SKM-1 (cell line): Measurements from ENCODE around the gene TMEM163.

Experiments
- DNase-seq: peaks from one replicate; lab custom pipeline; 2025; ENCODE audit not compliant: unreplicated experiment; lab: John Stamatoyannopoulos, UW

TMEM163 gene

GRCh38 chr2:134461511-134461910 is 257.3 kb downstream of the TMEM163 start:
- DNase-seq = no peak

DNA sequence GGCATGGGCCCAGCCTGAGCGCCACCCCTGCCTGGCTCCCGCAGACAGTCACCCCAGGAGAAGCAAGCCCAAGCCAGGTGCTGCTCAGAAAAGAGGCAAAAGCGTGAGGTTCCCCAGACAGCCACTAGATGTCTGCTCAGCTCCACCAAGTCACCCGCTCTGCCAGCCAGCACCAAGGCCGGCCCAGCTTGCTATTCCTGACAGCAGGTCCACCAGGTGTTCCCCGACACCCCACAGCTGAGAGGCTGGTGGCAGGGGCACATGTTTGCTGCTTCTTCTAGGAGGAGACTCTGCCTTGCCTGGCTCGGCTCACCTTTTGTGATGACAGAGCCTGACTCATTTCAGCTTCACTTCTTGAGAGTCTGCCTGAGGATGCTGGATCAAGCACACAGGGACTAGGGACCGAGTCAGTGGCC is 258.2 kb downstream of the TMEM163 start:
- peak; percentile 31 for DNase-seq

GRCh38 chr2:134459706-134460406 is 258.9 kb downstream of the TMEM163 start:
- DNase-seq = no peak

- DNase-seq = no peak
Observed at GRCh38 chr2:134458950-134459349, 259.9 kb downstream of the TMEM163 start.

GRCh38 chr2:134458473-134458853 is 260.3 kb downstream of the TMEM163 start:
- DNase-seq = no peak

GRCh38 chr2:134457765-134458472 is 260.9 kb downstream of the TMEM163 start:
- no peak for DNase-seq

DNA sequence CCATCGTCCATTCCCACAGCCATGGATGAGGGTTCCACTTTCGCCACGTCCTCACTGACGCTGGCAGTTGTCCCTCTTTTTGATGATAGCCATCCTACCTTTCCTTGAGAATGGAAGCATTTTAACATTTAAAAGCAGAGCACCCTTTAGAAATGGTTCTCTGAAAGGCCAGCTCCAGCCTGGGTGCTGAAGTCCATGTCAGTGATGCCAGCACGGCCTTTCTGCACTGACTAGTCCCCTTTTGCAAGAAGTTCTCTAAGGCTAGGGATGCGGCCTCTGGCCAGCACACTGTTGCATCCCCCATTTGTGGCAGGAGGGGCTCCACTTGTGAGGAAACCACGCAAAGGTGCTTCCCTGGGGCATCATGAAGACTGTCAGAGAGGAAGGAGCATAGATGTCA is 261.4 kb downstream of the TMEM163 start:
- no peak for DNase-seq

GRCh38 chr2:134455426-134455825 is 263.4 kb downstream of the TMEM163 start:
- no peak for DNase-seq

DNA sequence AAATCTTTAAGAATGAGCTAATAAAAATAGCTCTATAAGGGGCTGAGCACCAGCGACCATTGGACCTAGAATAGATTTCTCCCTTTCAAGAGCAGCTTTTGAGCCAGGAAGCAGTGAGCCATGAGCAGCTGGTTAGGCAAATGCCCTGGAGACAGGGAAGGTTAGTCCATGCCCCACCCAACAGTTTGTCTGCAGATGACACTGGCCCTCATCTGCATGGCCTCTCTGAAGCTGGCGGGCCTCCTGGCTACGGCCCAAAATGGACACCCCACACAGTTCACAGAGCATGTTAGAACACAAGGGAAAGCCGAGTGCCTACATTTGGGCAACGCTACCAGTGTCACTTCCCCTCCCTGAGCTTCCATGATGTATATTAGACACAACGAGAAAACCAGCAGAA is 263.9 kb downstream of the TMEM163 start:
- no peak for DNase-seq

GRCh38 chr2:134454426-134454825 is 264.4 kb downstream of the TMEM163 start:
- DNase-seq = no peak

DNA sequence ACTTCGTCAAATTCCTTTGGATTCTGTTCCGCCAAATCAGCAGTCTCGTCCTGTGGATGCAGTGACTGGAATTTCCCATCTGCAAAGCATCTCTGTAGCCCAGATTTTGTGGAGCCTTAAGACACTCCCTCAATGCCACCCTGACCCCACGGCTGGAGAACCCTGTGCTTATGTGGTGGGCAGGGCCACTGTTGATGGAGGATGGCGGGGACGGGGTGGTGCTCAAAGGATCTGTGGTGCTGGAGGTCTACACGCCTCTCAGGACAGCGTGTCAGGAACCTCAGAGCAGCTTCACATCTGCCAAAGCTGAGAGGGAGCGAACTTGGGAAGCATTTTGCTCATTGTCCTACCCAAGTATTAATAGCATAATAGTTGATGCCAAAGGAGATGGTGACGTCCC is 264.8 kb downstream of the TMEM163 start:
- no peak for DNase-seq

DNA sequence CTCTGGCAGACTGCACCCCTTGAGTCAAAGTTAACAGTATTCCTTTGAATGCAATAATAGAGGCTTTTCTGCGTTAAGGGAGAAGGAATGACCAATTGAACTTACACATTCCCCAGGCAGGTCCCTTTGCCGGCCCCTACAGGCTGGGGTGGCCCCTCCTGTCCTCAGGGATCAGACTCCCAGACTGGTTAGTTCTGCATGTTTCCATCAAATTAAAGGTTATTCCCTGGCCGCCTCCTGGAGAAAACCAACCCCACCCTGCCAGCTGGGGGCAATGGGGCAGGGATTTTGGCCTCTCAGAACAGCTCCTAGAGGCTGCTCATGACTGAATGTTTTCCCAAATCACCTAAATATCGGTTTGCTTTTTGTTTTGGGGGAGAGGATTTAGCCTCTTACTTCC is 265.3 kb downstream of the TMEM163 start:
- no peak for DNase-seq

DNA sequence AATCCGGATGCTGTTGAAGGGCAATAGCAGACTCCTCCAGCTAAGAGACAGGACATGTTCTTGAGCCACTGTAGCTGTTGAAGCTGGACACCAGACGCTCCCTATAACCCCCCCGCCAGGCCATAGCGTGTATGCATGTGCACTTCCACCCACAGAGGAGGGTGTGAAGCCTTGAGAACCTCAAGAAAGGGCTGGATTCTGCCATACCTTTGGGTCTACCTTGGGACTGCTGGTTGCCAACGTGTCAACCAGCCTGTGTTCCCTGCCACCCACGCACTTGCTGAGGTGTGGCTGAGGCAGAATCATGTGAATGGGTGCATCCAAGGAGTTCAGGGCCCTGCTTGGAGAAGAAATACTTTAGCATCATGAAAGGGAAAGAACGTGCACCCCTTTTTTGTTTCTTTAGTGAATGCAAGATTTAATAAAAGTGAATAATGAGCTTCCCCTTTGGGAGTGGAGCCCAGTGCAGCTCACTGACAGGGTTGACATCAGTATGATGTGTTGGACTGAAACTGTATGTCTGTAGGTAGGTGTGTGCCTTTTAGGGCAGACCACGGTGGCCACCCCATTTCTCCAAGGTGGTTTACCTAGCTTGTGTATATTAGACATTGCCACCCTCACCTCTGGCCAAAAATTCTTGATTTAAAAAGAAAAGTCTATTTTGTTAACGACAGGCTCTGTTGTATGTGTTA is 266.6 kb downstream of the TMEM163 start:
- DNase-seq = no peak

GRCh38 chr2:134451347-134451630 is 267.5 kb downstream of the TMEM163 start:
- no peak for DNase-seq

DNA sequence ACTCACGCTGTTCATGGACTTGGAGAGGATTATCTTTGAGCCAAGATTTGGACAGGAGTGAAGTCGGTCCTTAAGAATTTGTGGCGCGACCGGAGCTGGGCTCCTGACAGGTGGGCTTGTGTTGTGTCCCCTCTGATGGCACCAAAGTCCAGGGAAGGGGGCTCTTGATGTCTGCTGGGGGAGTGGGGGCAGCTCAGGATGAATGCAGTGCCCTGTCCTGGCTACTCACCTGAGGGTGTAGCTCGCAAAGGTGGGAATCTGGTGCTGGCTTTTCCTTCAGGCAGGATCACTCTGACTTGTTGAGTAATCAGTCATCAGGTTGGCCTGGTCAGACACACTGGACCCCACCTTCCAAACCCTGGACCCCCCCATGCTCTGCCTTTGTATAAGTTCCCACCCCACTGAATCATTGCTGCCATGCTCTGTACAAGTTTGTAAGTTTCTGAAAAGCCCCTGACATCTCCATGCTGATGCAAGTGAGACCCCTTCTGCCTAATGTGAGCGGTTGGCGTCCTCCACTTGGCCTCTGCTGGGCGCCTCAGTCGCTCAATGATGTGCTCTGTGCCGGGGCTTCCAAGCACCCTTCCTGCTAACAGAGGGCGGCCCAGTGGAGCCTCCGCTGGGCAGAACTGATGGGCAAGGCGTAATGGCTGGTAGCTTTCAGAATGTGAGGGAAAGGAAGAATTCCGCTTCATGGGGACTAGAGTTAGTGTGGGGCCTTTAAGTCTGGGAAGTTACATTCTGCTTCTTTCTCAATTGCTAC is 268.9 kb downstream of the TMEM163 start:
- no peak for DNase-seq

DNA sequence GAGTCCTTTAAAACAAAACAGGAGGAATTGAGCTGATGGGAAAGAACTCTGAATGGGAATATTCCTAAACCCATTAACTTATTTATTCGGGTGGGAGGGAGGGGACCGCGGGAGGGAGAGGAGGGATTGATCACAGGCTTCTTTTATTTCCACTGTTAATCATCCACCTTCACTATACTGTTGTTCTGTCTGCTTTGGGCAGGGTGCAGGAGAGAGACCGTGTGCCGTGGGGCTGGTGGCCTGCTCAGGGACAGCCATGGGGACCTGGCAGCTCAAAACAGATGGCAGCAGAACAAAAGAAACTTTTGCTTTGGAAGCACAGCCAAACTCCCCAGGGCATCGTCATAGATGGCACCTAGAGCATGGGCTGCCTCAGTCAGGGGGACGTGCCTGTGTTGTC is 269.6 kb downstream of the TMEM163 start:
- no peak for DNase-seq

DNA sequence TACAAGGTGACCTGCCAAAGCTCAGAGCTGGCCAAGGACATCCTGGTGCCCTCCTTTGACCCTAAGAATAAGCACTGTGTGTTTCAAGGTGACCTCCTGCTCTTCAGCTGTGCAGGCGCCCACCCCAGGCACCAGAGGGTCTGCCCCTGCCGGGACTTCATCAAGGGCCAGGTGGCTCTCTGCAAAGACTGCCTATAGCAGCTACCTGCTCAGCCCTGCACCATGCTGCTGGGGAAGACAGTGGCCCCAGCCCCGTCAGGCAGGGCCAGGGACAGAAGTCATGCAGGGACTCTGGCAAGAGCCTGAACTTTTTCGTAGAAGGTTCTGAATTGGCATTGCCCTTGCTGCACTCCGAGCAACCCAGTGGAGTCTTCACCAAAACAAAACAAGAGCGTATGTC is 270.1 kb downstream of the TMEM163 start:
- no peak for DNase-seq

GRCh38 chr2:134447669-134448068 is 271.1 kb downstream of the TMEM163 start:
- no peak for DNase-seq

DNA sequence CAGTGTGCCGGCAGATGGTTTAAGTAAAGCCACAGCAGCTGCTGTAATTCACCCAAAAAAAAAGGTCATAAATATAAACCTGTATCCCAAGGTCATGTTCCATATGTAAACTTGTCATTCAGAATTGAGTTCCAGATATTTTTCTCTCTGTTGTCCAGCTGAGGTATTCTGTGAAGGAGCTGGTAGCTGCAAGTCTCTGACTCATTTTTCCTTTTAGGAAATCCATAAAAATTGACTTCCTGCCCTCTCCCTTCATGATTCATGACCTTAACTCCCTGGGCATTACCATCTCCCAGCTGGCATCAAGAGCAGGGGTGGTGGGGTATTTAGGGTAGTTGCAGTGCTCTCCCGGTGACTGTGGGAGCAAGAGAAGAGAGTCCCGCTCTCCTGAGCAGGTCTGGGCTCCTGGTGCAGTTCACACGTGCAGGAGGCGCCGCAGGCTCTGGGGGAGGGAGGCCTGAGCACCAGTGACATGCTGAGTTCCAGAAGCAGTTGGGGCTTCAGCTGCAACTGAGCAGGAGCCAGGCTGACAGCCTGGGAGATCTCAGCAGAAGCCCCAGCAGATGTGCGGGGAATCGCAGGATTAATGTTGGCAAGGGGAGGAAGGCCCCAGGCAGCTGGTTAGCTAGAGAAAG is 272.3 kb downstream of the TMEM163 start:
- no peak for DNase-seq

- no peak for DNase-seq
Observed at GRCh38 chr2:134445985-134446382, 272.8 kb downstream of the TMEM163 start.

DNA sequence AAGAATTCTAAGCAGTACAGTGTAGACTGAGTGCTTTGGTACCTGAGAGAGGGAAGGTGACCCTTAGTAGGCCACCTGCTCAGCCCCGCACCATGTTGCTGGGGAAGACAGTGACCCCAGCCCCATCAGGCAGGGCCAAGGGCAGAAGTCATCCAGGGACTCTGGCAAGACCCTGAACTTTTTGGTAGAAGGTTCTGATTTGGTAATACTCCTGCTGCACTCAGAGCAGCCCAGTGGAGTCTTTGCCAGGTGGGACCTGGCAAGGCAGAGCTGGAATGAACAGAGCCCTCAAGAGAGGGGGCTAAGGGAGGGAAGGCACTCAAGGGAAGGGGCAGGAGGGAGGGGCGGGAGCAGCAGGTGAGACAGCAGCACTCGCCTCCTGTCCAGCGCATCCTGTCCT is 273.7 kb downstream of the TMEM163 start:
- no peak for DNase-seq
